LNCaP clone FGC (cell line): Measurements from ENCODE around the gene CCDC60.

Experiments used
- DNase-seq: peaks from one replicate; pipeline ENCODE4 v3.0.0-alpha.2; 2011; ENCODE audit warnings: low read depth
- H3K4me3 ChIP-seq: 2 replicates; pipeline ENCODE4 v1.5.1; 2011; ENCODE audit warnings: mild to moderate bottlenecking, low read depth, low read length, control low read depth
- CTCF ChIP-seq: IDR thresholded peaks from 2 replicates; pipeline ENCODE4 v1.5.1; 2012; ENCODE audit warnings: mild to moderate bottlenecking; ENCODE audit not compliant: control insufficient read depth, insufficient read depth; ENCODE audit errors: extremely low read depth

Gene CCDC60

GRCh38 chr12:119398190-119398589, 63.7 kb downstream of the CCDC60 start:
- no peak for TF ChIP-seq CTCF
- no peak for DNase-seq
- no peak overlapping the region for H3K4me3 ChIP-seq

GRCh38 chr12:119399301-119399700, 64.8 kb downstream of the CCDC60 start:
- TF ChIP-seq CTCF, result no peak
- no peak overlapping the region for H3K4me3 ChIP-seq
- DNase-seq, result no peak

- no peak overlapping the region for H3K4me3 ChIP-seq
- no peak for DNase-seq
- TF ChIP-seq CTCF, result no peak
Measured at GRCh38 chr12:119406308-119406707, 71.8 kb downstream of the CCDC60 start.

- TF ChIP-seq CTCF, result no peak
- H3K4me3 ChIP-seq, result no peak overlapping the region
- DNase-seq, result no peak
Measured at GRCh38 chr12:119406811-119407210, 72.3 kb downstream of the CCDC60 start.

- H3K4me3 ChIP-seq, result no peak overlapping the region
- DNase-seq, result no peak
- TF ChIP-seq CTCF, result no peak
Measured at GRCh38 chr12:119409043-119409442, 74.5 kb downstream of the CCDC60 start.

GRCh38 chr12:119410396-119410795, 75.9 kb downstream of the CCDC60 start:
- H3K4me3 ChIP-seq, result no peak overlapping the region
- DNase-seq, result no peak
- no peak for TF ChIP-seq CTCF

GRCh38 chr12:119412306-119412705, 77.8 kb downstream of the CCDC60 start:
- H3K4me3 ChIP-seq, result no peak overlapping the region
- no peak for DNase-seq
- no peak for TF ChIP-seq CTCF
